Right lobe of liver (tissue), 4 donors: ENCODE measurements around the gene ADAP2.

Experiments
- POLR2A ChIP-seq: fragments of 450-650 bp; IDR thresholded peaks from one replicate; pipeline ENCODE4 v1.6.1; 2017; ENCODE audit warnings: antibody characterized with exemption, mild to moderate bottlenecking
- TF ChIP-seq, protein P1 (sequence below), 4 donors: fragments of 200-600 bp in 3 of 4; fragments of 450-650 bp in 1 of 4; IDR thresholded peaks; one replicate each; pipeline versions ENCODE4 v1.5.1 to v1.8.0; 2016 to 2022; ENCODE audit warnings: antibody characterized with exemption in 4 of 4, mild to moderate bottlenecking in 2 of 4
- donor health status: DM: no; HTN: no; CAD: no.
- donor health status: DM: no; HTN: no; CAD: no.
- donor health status: DM: no; HTN: yes; CAD: no.

- TF ChIP-seq, protein P1, sequence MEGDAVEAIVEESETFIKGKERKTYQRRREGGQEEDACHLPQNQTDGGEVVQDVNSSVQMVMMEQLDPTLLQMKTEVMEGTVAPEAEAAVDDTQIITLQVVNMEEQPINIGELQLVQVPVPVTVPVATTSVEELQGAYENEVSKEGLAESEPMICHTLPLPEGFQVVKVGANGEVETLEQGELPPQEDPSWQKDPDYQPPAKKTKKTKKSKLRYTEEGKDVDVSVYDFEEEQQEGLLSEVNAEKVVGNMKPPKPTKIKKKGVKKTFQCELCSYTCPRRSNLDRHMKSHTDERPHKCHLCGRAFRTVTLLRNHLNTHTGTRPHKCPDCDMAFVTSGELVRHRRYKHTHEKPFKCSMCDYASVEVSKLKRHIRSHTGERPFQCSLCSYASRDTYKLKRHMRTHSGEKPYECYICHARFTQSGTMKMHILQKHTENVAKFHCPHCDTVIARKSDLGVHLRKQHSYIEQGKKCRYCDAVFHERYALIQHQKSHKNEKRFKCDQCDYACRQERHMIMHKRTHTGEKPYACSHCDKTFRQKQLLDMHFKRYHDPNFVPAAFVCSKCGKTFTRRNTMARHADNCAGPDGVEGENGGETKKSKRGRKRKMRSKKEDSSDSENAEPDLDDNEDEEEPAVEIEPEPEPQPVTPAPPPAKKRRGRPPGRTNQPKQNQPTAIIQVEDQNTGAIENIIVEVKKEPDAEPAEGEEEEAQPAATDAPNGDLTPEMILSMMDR (IDR thresholded peaks at IDR 0.05): no peak
- no peak for TF ChIP-seq POLR2A
Measured at GRCh38 chr17:30942308-30943079, 20.7 kb downstream of the ADAP2 start.
